Measurements from ENCODE around the gene TTR. TPM values are rescaled to one million over a fixed set of nuclear protein-coding genes. Genes with fewer than 3 reads are reported as not detected.

The TTR gene
- total RNA-seq, 4 donors from 2014 or later = not detected

GRCh38 chr18:31607384-31607783, 15.7 kb downstream of the TTR start:
- H3K36me3 ChIP-seq = no peaks in the 10 kb centered on the region
- H3K4me1 ChIP-seq = no peaks in the 10 kb centered on the region
- no peak for DNase-seq (ENCODE audit: low spot score in 2 of 2)
- TF ChIP-seq CTCF (IDR thresholded peaks at IDR 0.05) (no peak), POLR2A (IDR thresholded peaks at IDR 0.05) (no peak), EP300 (IDR thresholded peaks at IDR 0.05) (no peak)
- H3K27ac ChIP-seq = no peak overlapping the region
- H3K4me3 ChIP-seq = no peak overlapping the region
- H3K9me3 ChIP-seq = no peaks in the 10 kb centered on the region
- H3K27me3 ChIP-seq = no peaks in the 10 kb centered on the region
- WGBS, 2 donors = 61 to 64% methylated on average over 5 of the region's 5 CpGs

DNA sequence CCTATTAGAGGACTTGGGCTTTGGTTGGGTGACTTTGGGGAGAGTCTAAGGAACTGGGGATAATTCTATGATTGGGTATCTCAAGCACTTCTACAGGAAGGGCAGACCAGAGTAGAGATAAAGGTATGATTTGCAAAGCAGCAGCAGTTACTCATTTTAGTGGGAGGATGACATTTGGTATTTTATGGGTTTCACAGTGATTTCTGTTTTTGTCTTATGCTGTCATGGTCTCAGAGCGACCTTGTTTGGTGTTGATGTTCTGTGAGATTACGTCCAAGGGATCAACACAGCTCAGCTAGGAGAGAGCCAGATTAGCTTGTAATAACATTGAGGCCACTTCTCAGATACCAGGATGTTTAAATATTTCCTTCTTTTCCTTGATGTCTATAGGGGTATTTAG, 18.2 kb downstream of the TTR start:
- DNase-seq (ENCODE audit: low spot score in 2 of 2) = no peak

DNA sequence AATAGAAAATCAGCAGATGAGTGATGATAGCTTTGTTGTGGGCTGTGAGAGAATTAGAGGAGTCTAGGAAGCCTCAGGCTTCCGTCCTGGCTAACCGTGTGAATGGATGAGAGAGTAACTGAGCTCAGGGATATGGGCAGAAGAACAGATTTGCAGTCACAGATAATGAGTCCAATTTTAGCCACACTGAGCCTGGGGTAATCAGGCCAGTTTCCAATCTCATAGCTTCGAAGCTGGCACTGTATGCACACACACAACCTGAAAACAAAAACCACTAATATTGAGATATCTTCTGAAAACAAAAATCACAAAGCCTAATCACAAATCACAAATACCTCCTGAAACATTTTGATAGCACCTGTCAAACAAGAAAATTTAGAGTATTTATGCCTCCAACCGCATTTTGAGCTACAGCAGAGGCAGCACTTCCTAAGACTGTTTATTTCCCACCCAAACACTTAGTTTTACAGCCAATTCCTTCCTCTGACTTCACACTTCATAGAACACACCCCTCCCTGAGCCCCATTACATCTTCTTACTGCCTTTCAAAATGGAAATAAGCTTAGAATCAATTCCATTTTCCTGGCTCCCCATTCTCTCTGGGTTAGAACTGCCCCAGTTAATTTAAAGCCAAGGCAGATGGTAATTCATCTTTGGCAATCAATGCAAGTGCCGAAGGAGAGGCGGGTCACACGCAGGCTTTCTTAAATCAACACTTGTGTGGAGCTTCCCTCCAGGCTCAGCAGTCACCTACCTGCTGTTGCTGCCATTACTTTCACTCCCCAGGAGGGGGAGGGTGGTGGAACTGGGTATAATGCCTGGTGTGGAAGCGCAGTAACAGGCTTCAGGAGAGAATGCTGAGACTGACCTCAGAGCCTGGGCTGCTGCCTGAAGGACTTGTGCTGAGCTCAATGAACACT, 18.9 kb downstream of the TTR start:
- 45 to 51% methylated on average over 8 of the region's 8 CpGs for WGBS, 2 donors
- Histone ChIP-seq H3K4me1 (no peaks in the 10 kb centered on the region), H3K9me3 (no peaks in the 10 kb centered on the region), H3K4me3 (no peak overlapping the region), H3K27me3 (no peaks in the 10 kb centered on the region), H3K27ac (no peak overlapping the region), H3K36me3 (no peaks in the 10 kb centered on the region)
- TF ChIP-seq CTCF (IDR thresholded peaks at IDR 0.05) = no peak
- no peak for TF ChIP-seq POLR2A (IDR thresholded peaks at IDR 0.05)
- TF ChIP-seq EP300 (IDR thresholded peaks at IDR 0.05) = no peak
- DNase-seq (ENCODE audit: low spot score in 2 of 2) = no peak

More for the DNA sequence above, 18.2 kb downstream of the TTR start:
- H3K27ac ChIP-seq = no peak overlapping the region
- TF ChIP-seq POLR2A (IDR thresholded peaks at IDR 0.05) (no peak), CTCF (IDR thresholded peaks at IDR 0.05) (no peak), EP300 (IDR thresholded peaks at IDR 0.05) (no peak)
- H3K4me1 ChIP-seq = no peaks in the 10 kb centered on the region
- no peaks in the 10 kb centered on the region for H3K9me3 ChIP-seq
- H3K36me3 ChIP-seq = no peaks in the 10 kb centered on the region
- H3K27me3 ChIP-seq = no peaks in the 10 kb centered on the region
- 70 to 80% methylated on average over 2 of the region's 2 CpGs for WGBS, 2 donors
- H3K4me3 ChIP-seq = no peak overlapping the region

- H3K27me3 ChIP-seq = no peaks in the 10 kb centered on the region
Observed at GRCh38 chr18:31611511-31611910, 19.8 kb downstream of the TTR start.

GRCh38 chr18:31612124-31612523, 20.4 kb downstream of the TTR start:
- no peak overlapping the region for H3K4me3 ChIP-seq
- H3K27ac ChIP-seq = no peak overlapping the region
- TF ChIP-seq CTCF (IDR thresholded peaks at IDR 0.05) (no peak), EP300 (IDR thresholded peaks at IDR 0.05) (no peak), POLR2A (IDR thresholded peaks at IDR 0.05) (no peak)
- no peak for DNase-seq (ENCODE audit: low spot score in 2 of 2)
- H3K36me3 ChIP-seq = no peaks in the 10 kb centered on the region
- H3K27me3 ChIP-seq = no peaks in the 10 kb centered on the region
- no peaks in the 10 kb centered on the region for H3K4me1 ChIP-seq
- 62 to 69% methylated on average over 6 of the region's 6 CpGs for WGBS, 2 donors
- H3K9me3 ChIP-seq = no peaks in the 10 kb centered on the region

More at GRCh38 chr18:31611511-31611910, 19.8 kb downstream of the TTR start:
- Histone ChIP-seq H3K36me3 (no peaks in the 10 kb centered on the region), H3K9me3 (no peaks in the 10 kb centered on the region), H3K4me3 (no peak overlapping the region), H3K4me1 (no peaks in the 10 kb centered on the region), H3K27ac (no peak overlapping the region)
- DNase-seq (ENCODE audit: low spot score in 2 of 2) = no peak
- 89 to 90% methylated on average over 5 of the region's 5 CpGs for WGBS, 2 donors
- no peak for TF ChIP-seq POLR2A (IDR thresholded peaks at IDR 0.05)
